HS-27A (cell line): ENCODE results near the gene TMEM204.

Experiments used
- DNase-seq: peaks from one replicate; pipeline ENCODE4 v3.0.0-alpha.2; 2012; ENCODE audit warnings: low read depth, missing footprints

TMEM204 gene

GRCh38 chr16:1499756-1500464, 33.6 kb upstream of the TMEM204 start:
- DNase-seq = no peak

- no peak for DNase-seq
These were observed 32.9 kb upstream of the TMEM204 start for GRCh38 chr16:1500465-1501150.

- no peak for DNase-seq
These were observed 31.8 kb upstream of the TMEM204 start for GRCh38 chr16:1501630-1502029.

- no peak for DNase-seq
These were observed 31.1 kb upstream of the TMEM204 start for GRCh38 chr16:1502092-1503004.

GRCh38 chr16:1503110-1503955, 30.1 kb upstream of the TMEM204 start:
- DNase-seq = no peak

- DNase-seq = no peak
These were observed 28.2 kb upstream of the TMEM204 start for GRCh38 chr16:1505073-1505844.

- DNase-seq = no peak
These were observed 27.6 kb upstream of the TMEM204 start for GRCh38 chr16:1505912-1506311.

GRCh38 chr16:1506494-1507213, 26.8 kb upstream of the TMEM204 start:
- no peak for DNase-seq

GRCh38 chr16:1508494-1509187, 24.8 kb upstream of the TMEM204 start:
- DNase-seq = no peak

GRCh38 chr16:1509307-1510221, 23.9 kb upstream of the TMEM204 start:
- no peak for DNase-seq

- no peak for DNase-seq
These were observed 23.2 kb upstream of the TMEM204 start for GRCh38 chr16:1510272-1510671.

GRCh38 chr16:1510941-1511351, 22.5 kb upstream of the TMEM204 start:
- DNase-seq = no peak

GRCh38 chr16:1511662-1512569, 21.6 kb upstream of the TMEM204 start:
- no peak for DNase-seq

GRCh38 chr16:1512774-1513173, 20.7 kb upstream of the TMEM204 start:
- no peak for DNase-seq

GRCh38 chr16:1514507-1514906, 19.0 kb upstream of the TMEM204 start:
- no peak for DNase-seq

GRCh38 chr16:1518626-1519135, 14.8 kb upstream of the TMEM204 start:
- DNase-seq = no peak

GRCh38 chr16:1519831-1520230, 13.6 kb upstream of the TMEM204 start:
- no peak for DNase-seq
